ENCODE data around the gene IRS4.

GRCh38 chrX:108726748-108727147, 9.6 kb downstream of the IRS4 start:
- TF ChIP-seq CTCF (IDR thresholded peaks at IDR 0.05), result no peak
- TF ChIP-seq POLR2A (IDR thresholded peaks at IDR 0.05), result no peak

Data from tibial nerve (tissue), 3 donors.